ENCODE measurements around the gene GANAB. TPM values are rescaled to one million over a fixed set of nuclear protein-coding genes. Genes with fewer than 3 reads are reported as not detected.

Gene GANAB
- total and polyA plus RNA-seq, 3 donors from 2014 or later: 152 to 219 (median 190) TPM

- no peak for TF ChIP-seq POLR2A (IDR thresholded peaks at IDR 0.05)
- WGBS, 2 donors: 0 to 1% methylated on average over 21 to 26 of the region's 26 CpGs
- DNase-seq: peak; percentile 32
- peak overlapping the region; percentile 96 to 98 for H3K27ac ChIP-seq
- peaks cover 30% of the 10 kb centered on the region for H3K4me1 ChIP-seq
- intact Hi-C loops (cut with DNase I; ENCODE audit: low total_unique reads): no loop called here
- H3K4me3 ChIP-seq: peak overlapping the region; percentile 95 to 99
- no peaks in the 10 kb centered on the region for H3K27me3 ChIP-seq
- no peaks in the 10 kb centered on the region for H3K9me3 ChIP-seq
- no peaks in the 10 kb centered on the region for H3K36me3 ChIP-seq (ENCODE audit: low read depth, missing control alignments)
Measured at GRCh38 chr11:62600367-62601121, 45.9 kb downstream of the GANAB start.

- intact Hi-C loops (cut with DNase I; ENCODE audit: low total_unique reads): no loop called here
Measured at GRCh38 chr11:62599901-62600300, 46.5 kb downstream of the GANAB start.

GRCh38 chr11:62599069-62599696 lies 47.2 kb downstream of the GANAB start:
- Histone ChIP-seq H3K4me3 (no peak overlapping the region), H3K27me3 (no peaks in the 10 kb centered on the region), H3K27ac (peak overlapping the region; percentile 96 to 98), H3K9me3 (no peaks in the 10 kb centered on the region), H3K36me3 (ENCODE audit: low read depth, missing control alignments) (no peaks in the 10 kb centered on the region), H3K4me1 (peaks cover 25% of the 10 kb centered on the region)
- peak; percentile 95 for DNase-seq
- no peak for TF ChIP-seq CTCF (IDR thresholded peaks at IDR 0.05)
- TF ChIP-seq POLR2A (IDR thresholded peaks at IDR 0.05): no peak
- WGBS, 2 donors: 24 to 36% methylated on average over 7 of the region's 7 CpGs
- intact Hi-C loops (cut with DNase I; ENCODE audit: low total_unique reads): no loop called here

More at GRCh38 chr11:62599901-62600300, 46.5 kb downstream of the GANAB start:
- H3K36me3 ChIP-seq (ENCODE audit: low read depth, missing control alignments): no peaks in the 10 kb centered on the region
- no peaks in the 10 kb centered on the region for H3K9me3 ChIP-seq
- TF ChIP-seq CTCF (IDR thresholded peaks at IDR 0.05) (no peak), POLR2A (IDR thresholded peaks at IDR 0.05) (no peak)
- H3K4me3 ChIP-seq: peak overlapping the region in 1 of 2 donors; percentile 3
- peak overlapping the region; percentile 96 to 98 for H3K27ac ChIP-seq
- 16 to 23% methylated on average over 5 of the region's 5 CpGs for WGBS, 2 donors
- no peaks in the 10 kb centered on the region for H3K27me3 ChIP-seq
- peaks cover 28% of the 10 kb centered on the region for H3K4me1 ChIP-seq
- DNase-seq: no peak

- 80 to 87% methylated on average over 8 of the region's 8 CpGs for WGBS, 2 donors
- Histone ChIP-seq H3K4me1 (peaks cover 33% of the 10 kb centered on the region), H3K27ac (no peak overlapping the region), H3K27me3 (no peaks in the 10 kb centered on the region), H3K4me3 (no peak overlapping the region), H3K36me3 (ENCODE audit: low read depth, missing control alignments) (no peaks in the 10 kb centered on the region), H3K9me3 (no peaks in the 10 kb centered on the region)
- intact Hi-C loops (cut with DNase I; ENCODE audit: low total_unique reads): no loop called here
- no peak for DNase-seq
- TF ChIP-seq CTCF (IDR thresholded peaks at IDR 0.05) (no peak), POLR2A (IDR thresholded peaks at IDR 0.05) (no peak)
Measured at GRCh38 chr11:62595124-62595523, 51.3 kb downstream of the GANAB start.

- TF ChIP-seq POLR2A (IDR thresholded peaks at IDR 0.05) (no peak), CTCF (IDR thresholded peaks at IDR 0.05) (peak in 2 of 3 experiments; percentile 24 to 32)
- Histone ChIP-seq H3K4me1 (peaks cover 22% of the 10 kb centered on the region), H3K4me3 (no peak overlapping the region), H3K9me3 (no peaks in the 10 kb centered on the region), H3K27me3 (no peaks in the 10 kb centered on the region), H3K36me3 (ENCODE audit: low read depth, missing control alignments) (no peaks in the 10 kb centered on the region), H3K27ac (no peak overlapping the region)
- peak; percentile 83 for DNase-seq
- intact Hi-C loops (cut with DNase I; ENCODE audit: low total_unique reads): no loop called here
- 60 to 66% methylated on average over 11 to 13 of the region's 13 CpGs for WGBS, 2 donors
Measured at GRCh38 chr11:62593434-62594044, 52.9 kb downstream of the GANAB start.

Data from testis (tissue), 3 donors.